Astrocyte (in vitro differentiated cells and primary cell): ENCODE data around the gene NOTCH2.

Experiments
- EZH2 ChIP-seq: IDR thresholded peaks from 2 replicates; pipeline ENCODE4 v1.6.1; 2012; ENCODE audit warnings: mild to moderate bottlenecking, low read length, inconsistent platforms; ENCODE audit not compliant: insufficient read depth
- TF ChIP-seq, protein P1 (sequence below): IDR thresholded peaks from 2 replicates; pipeline ENCODE4 v1.5.1; 2011; ENCODE audit warnings: low read depth, mild to moderate bottlenecking, inconsistent platforms, low read length, moderate library complexity; ENCODE audit not compliant: insufficient read depth

DNA sequence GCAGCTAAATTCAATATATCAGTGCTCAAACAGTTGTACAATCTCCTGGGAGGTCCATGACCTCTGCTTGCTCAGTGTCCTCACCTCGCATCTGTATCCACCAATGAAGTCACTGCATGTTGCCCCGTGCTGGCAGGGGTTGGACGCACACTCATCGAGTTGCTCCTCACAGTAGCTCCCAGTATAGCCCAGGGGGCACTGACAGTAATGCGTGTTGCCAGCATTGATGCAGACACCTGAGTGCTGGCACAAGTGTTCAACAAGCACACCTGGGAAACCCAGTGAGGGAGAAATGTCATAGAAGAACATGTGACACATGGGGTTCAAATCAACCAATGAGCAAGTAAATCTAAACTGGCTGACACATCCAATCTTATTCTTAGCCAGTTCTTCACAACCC lies 132.3 kb downstream of the NOTCH2 start:
- TF ChIP-seq, protein P1, sequence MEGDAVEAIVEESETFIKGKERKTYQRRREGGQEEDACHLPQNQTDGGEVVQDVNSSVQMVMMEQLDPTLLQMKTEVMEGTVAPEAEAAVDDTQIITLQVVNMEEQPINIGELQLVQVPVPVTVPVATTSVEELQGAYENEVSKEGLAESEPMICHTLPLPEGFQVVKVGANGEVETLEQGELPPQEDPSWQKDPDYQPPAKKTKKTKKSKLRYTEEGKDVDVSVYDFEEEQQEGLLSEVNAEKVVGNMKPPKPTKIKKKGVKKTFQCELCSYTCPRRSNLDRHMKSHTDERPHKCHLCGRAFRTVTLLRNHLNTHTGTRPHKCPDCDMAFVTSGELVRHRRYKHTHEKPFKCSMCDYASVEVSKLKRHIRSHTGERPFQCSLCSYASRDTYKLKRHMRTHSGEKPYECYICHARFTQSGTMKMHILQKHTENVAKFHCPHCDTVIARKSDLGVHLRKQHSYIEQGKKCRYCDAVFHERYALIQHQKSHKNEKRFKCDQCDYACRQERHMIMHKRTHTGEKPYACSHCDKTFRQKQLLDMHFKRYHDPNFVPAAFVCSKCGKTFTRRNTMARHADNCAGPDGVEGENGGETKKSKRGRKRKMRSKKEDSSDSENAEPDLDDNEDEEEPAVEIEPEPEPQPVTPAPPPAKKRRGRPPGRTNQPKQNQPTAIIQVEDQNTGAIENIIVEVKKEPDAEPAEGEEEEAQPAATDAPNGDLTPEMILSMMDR: no peak
- TF ChIP-seq EZH2: no peak
